ENCODE data around the gene FHAD1.

The FHAD1 gene

DNA sequence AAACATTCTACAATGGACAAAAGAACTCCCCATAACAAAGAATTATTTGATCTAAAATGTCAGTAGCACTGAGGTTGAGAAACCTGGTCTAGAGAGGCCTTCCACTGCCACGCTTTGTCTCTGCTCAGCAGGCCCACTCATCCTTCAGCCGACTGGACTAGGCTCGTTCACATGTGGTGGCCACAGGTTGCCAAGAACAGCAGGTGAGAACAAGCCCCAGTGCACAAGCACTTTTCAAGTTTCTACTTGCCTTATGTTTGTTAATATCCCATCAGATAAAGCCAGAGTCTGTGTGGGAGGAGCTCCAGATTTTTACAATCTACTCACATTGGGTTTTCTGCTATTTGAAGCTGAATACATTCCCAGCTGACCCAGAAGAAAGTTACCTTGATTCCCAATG lies 153.6 kb downstream of the FHAD1 start:
- no peak for DNase-seq (ENCODE audit: low spot score)

DNA sequence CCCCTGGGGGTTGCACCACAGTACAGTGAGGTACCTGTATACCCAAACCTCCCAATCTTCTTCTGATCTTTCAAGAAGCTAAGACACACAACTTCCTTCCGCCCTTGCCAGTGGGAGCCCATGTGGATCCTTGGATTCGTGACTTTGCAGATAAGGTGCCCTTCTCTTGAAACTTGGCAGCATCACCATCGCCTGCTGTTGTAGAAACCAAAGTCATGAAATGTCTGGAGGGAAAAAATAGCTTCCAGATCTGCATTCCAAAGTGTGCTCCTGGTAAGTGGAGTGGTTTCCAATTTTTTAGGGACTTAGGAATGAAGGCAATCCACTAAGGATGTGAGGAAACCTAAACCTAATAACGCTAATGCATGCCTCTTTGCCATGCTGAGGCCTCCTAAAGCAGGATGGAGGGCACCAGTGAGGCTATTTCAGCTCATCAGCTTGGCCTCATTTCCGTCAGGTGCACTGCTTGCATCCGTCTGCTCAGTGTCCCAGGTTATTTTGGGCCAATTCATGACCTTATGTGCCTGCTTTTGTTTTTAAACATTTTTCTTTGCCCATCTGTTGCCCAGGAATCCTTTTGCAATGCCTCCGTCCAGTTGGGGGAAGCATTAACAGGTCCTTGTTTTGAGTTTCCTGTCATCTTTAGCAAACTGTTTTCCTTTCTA lies 154.5 kb downstream of the FHAD1 start:
- no peak for DNase-seq (ENCODE audit: low spot score)

DNA sequence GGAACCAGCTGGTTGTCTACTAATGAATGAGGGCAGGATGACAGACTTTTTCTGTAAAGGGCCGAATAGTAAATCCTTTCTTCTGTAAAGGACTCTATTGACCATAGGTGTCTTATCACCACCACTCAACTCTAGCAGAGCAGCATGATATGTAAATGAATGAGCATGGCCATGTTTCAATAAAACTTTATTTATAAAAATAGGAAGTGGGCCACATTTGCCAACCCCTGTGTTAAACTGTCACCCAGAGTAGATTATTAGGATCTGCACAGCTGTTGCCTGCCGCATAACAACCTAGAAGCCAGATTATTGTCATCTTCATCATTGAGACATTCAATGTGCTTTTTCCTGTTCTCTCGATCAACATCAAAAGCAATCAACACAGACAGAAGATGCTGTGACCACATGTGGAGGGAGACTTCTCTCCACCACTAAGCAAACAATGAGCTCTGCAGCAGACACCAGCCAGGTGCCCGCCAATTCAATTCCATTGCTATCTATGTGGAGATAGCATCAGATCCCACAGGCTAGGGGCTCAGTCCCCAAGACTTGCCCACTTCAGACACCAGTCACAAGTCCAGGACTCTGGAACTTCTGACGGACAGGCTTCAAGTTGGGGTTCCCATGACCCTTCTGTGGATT lies 155.9 kb downstream of the FHAD1 start:
- no peak for DNase-seq (ENCODE audit: low spot score)

DNA sequence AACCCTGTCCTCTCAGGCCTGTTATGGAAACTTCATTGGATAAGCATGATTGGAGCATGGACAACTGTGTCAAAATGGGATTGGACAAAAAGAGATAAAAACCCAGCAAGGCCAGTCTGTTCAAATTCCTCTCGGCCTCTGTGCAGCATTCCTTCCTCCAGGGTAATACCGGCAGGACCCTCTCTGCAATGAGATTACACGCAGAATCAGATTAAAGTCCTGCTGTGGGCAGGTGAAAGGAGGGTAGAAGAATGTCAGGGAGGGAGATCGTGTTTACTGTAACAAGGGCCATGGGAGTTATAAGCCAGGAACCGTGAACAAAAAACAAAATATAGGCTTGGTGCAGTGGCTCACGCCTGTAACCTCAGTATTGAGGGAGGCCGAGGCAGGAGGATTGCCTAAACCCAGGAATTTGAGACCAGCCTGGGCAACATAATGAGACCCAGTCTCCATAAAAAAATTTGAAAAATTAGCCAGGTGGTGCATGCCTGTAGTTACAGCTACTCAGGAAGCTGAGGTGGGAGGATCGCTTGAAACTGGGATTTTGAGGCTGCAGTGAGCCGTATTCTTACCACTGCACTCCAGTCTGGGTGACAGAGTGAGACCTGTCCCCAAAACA lies 157.0 kb downstream of the FHAD1 start:
- DNase-seq (ENCODE audit: low spot score): no peak

DNA sequence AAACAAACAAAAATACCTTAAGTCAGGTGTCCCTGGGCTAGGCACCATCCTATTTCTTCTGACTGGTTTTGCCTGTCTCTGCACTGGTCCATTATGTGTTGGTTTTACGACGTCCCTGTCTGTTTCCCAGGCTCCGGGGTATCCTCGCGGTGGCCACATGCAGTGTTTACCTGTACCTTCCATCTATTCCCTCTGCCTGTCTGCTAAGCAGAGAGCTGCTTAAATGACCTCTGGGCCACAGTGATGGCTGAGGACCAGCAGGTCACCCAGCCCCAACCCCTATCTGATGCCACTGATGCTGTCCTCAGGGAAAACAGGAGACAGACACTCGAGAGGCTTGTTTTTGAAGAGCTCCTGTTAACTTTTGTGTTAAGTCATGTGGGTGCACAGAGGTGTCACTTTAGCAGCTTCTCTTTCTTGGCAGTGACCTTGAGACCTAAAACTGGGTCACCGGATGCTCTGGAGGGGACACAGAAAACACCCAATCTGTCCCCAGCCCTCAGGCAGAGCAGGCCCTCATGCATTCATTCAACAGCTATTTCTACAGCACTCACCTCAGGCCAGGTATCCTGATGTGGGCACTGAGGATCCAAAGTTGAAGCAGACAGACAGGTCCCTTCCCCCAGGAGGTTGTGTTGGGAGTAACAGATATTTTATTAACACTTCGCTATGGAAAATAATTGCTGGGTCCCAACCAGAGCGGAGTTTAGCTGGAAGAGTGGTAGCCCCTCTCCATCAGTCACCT lies 158.3 kb downstream of the FHAD1 start:
- no peak for DNase-seq (ENCODE audit: low spot score)

DNA sequence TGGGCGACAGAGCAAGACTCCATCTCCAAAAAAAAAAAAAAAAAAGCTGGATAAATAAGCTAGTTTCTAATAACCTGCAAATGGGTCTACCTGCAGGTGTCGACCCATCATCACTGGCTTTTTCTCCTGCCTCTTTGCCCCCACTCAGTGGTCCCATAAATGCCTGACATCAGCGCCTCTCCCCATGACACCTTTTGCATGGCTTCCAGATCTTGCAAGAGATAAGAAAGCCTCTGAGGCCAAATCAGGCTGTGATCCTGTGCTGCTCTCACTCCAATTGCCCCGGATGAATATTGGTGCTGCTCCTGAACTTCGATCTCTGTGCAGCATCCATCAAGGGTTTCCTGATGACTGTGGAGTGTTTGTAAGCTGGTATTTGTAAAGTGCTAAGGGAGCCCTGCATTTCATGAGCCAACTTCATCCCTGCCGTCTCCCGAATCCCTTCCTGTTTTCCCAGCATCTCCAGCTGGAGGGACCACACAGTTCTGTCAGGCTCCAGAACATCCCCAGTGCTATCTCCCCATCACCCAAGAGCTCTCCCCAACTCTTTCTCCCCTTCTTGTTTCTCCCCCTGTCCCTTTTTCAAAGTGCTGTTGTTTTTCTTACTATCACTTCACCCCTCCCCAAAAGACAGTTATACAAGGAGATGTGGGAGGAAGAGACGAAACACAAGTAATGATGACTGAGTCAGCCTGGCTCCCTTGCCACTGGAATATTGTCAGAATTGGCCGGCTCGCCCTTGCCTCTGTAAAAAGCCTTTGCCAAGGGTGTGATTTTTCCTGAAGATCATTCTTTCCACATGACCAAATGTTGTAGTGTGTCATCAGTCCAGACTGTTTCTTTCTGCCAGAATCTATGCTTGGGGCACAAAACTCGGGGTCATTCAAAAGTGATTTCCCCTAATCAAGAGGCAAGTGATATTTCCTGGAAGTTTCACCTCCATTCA lies 159.9 kb downstream of the FHAD1 start:
- no peak for DNase-seq (ENCODE audit: low spot score)

DNA sequence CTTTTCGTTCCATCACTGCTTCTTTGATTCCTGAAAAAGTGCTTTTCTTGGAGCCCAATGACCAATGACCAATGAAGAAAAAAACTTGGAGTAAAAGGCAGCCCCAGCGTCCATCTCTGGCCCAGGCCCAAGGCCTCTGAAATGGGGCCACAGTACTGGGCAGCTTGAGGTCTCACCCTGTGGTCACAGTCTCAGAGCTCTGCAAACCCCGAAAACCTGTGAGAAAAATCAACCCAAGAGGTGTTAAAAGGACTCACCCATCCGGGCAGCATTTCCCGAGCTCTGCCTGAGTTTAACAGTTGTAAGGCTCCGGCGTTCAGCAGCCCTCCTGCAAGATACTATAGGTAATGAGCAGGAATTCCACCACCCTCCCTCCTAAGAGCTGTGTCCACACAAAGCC lies 160.6 kb downstream of the FHAD1 start:
- no peak for DNase-seq (ENCODE audit: low spot score)

DNA sequence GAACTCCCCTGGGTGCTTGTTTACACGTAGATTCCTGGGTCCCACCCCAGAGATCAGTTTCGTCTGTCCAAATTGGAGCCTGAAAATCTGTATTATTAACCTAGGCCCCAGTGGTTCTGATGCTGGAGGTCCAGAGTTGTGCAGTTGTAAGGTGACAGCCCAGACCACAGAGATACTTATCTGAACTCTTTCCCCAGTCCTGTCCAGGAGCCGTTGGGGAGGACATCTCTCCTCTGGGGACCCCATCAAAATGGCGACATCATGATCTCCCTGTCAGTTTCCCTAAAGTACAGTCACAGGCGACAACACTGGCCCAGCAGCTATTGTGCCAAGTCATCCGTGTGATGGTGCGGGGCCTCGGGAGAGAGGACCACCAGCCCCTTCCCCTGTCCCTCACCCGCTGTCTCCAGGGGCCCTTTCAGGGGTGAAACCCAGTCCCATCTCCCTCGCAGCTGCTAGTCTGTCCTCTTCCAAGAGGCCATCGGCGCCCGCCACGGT lies 161.9 kb downstream of the FHAD1 start:
- DNase-seq (ENCODE audit: low spot score): no peak

DNA sequence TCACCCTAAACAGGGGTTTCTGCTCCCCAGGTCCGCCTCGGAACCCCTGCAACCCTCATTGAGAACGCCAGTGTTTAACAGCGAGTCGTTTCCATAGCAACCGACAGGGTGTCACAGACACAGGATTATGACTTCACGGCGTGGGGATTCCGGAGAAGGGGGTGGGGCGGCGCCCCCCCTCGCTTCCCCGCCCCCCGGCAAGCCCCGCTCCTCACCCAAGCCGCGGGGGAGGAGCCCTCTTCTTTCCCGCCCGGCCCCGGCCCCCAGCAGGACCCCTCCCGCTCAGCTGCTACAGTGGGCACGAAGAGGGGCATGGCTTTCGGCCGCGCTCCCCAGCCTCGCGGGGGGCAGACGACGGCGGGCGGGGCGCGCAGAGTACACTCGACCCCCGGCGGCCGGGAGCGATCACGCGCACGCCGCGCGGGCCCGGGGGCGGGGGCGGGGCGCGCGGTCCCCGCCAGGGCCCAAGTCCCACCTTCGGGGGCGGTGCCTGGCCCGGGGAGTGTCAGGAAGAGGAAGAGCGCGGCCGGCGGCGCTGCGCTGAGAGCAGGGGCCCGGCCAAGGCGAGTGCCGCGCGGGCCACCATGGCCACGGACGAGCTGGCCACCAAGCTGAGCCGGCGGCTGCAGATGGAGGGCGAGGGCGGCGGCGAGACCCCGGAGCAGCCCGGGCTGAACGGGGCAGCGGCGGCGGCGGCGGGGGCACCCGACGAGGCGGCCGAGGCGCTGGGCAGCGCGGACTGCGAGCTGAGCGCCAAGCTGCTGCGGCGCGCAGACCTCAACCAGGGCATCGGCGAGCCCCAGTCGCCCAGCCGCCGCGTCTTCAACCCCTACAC lies 162.6 kb downstream of the FHAD1 start, which contains the start of gene EFHD2:
Gene EFHD2 (plus strand): TSS at position 501 of the 835 bp plus-strand sequence. CDS start 84 bp downstream, at position 585.
- DNase-seq (ENCODE audit: low spot score): peak; percentile 97

DNA sequence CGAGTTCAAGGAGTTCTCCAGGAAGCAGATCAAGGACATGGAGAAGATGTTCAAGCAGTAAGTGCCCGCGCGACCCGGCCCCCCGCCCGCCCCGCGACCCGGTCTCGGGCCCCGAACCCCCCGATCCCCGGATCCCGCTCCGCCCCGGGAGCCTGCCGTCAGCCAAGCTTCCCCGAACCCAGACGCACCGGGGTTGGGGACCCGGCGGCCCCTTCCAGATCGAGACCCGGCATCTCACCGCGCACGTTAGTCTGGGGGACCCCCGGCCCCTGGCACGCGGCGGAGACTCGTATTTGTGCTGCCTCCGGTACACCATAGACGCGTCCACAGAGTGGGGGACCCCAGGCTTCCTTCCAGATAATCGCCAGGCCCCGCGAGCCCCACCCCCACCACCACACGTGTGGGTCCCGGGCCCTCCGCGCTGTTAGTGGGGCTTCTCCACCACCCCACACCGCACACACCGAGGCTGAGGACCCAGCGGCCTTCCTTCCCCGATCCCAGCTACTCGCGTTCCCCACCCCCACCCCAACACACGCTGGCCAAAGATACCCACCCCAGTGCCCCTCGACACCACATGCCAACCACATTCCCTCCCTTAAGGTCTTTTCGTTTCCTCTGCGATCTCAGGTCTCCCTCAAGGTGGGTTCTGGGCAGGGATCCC lies 163.3 kb downstream of the FHAD1 start:
- DNase-seq (ENCODE audit: low spot score): no peak

DNA sequence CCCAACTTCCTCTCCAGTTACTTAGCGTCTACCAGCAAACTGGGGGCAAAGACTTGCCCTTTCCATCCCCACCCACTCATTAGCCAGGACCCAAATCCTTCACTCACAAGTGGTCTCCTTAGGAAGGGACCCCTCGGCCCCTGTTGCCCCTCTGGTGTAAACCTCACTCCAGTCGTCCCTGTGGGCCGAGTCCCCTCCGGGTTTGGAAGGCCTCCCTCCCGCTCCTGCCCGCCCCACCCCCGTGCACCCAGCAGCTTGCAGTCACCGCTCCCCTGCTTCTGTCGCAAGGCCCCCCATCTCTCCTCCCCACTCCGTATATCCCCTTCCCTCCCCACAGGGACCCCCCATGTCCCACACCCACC lies 163.8 kb downstream of the FHAD1 start:
- no peak for DNase-seq (ENCODE audit: low spot score)

DNA sequence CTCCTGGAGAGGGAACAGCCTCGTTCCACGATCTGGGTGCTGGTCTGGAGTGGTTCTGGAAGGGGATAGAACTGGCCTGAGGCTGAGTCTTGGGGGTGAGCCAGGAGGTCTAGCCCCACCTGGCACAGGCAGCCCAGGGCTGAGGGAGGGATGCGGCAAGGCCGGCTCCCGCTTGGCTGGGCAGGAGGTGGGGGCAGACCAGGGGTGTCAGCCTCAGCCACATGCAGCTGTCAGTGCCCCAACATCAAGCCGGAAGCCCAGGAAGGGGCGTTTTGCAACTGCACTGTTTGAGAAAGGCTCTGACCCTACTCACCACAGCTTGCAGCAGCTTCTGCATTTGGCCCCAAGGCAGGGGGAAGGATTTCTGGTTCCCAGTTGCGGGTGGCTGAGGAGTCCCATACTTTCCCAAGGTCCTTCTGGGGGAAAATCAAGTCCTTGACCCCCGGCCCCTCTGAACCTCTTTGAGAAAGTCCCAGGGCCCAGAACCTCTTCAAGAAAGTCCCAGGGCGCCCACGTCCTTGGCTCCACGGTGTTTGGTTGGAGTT lies 164.6 kb downstream of the FHAD1 start:
- peak; percentile 51 for DNase-seq (ENCODE audit: low spot score)

DNA sequence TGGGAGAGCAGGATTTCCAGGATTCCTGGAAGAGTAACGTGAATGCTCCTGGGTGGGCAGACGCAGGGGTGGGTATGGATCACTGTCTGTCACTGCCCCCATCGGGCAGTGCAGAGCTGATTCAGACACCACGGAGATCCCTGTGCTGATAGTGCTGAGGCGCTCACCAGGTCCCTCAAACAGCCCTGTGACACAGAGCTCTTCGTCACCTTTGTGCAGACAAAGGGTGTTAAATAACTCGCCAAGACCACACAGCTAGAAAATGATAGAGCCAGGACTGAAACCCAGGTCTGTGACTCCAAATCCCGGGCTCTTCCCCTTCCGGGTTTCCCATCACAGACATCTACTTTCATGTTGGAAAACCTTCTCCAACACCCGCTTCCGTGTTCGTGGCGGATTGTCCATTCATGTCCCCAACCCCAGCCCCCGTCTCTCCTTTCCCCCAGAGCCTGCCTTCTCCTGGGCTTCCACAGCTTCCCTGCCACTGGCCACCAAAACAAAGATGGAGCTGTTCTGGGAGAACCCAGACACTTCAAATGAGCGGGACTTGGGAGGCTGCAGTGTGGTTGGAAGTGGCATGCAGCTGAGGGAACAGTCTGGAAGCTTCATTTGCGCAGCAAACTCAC lies 165.3 kb downstream of the FHAD1 start:
- DNase-seq (ENCODE audit: low spot score): peak; percentile 78

DNA sequence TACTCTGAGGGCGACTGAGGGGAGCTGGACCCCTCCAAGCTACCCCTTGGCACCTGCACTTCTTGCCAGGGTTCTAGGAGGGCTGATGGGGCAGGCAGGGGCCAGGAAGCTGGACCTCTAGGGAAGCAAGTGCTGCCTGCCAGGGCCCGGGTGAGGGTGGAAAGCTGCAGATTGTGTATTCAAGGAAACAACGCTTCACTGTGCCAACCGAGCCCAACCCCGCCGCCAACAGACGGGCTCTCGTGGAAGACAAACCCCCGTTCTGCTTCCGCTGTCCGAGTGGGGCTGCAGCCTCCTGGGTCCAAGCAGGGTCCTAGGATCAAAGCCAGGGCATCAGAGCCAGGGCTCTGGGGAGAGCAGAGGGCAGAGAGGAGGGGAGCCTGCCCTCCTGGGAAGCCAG lies 165.8 kb downstream of the FHAD1 start:
- no peak for DNase-seq (ENCODE audit: low spot score)

DNA sequence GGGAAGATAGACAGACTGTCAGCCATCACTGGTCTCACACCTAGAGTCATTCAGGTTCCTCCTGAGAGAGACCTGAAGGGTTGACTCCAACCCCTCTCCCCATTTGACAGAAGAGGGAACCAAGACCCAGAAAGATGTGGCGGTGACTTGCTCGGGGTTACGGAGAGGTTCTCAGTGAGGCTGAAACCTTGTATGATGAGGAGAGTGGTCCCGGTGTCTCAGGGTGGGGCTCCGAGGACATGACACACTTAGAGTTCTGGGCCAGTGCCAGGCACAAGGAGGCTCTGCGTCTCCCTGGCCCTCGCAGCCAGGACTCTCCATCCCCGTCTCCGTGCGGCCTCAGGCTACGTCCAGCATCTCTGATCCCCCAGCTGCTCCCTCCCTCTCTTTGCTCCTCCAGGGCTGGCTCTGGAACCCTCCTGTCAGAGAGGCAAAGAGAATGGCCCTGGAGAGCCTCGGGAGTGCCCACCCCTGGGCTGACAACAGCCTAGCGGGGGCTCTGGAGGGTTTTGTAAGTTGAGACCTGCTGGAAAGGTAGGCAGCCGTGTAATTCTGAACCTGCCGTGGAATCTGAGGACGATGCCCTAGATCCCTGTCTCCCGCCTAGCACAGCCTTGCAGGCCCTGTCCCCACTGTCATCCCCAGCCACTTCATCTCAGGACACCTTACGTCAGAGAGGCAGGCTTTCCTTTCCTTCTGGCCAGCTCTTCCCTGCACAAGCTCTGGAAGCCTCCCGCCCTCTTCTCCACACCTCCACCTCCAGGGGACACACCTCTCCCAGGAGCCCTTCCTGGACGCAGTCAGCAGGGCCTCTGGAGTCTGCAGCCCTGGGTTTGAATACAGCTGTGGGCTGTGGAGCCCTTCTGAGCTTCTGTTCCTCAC lies 166.8 kb downstream of the FHAD1 start:
- DNase-seq (ENCODE audit: low spot score): no peak

DNA sequence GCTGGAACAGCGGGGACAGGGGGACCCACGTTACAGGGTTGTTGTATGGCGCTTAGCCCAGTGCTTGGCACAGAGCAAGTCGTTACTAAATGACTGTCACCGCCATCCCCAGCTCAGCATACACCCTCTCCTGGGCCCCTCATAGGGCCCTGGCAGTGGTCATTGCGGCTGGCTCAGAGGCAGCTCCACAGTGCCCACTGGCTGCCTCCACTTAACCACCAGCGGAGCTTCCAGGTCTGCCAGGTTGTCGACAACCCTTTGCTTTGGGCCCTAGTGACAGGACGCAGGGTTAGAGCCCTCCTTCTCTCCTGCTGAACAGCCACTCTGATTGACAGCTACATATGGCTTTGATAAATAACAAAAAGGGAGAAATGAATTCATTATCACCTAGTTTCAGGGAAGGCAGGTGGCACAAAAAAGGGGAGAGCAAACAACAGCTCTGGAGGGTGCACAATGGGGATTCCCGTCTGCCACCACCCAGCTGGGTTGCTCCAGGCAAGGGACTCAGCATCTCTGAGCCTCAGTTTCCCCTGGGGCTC lies 167.5 kb downstream of the FHAD1 start:
- no peak for DNase-seq (ENCODE audit: low spot score)

DNA sequence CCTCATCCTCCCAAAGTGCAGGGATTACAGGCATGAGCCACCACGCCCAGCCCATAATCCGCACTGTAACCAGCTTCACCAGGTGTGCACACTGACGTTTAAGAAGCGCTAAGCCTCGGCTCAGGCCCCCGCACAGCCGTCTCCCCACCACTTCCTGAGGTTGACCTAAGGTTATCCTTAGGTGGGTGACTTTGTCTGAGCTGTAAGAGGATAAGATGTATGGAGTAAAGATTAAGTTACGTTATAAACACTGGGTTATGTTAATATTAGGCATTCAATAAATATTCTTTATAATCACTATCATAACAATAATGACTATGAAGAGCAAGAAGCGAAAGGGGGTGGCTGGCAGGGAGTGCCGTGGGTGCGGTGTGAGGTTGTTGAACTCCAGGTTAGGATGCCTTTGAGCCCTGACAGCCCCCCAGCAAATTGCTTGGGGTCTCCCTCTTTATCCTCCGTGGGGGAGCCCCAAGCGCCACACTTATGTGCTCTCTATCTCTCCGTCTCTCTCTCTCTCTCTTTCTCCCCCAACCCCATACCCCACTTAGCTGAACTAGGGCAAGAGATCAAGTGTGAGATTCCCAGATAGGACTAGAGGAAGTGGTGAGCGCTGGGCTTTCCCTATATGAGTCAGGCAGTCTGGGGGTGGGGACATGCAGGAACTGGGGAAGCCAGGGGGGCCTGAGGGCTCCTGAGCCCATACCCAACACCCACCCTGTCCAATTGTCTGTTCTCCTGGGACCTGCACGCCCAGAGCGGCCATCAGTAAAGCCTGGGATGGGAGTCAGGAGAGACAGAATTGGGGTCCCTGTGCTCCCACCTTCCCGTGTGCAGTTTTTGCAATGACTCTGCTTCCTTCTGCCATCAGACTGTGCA lies 170.3 kb downstream of the FHAD1 start:
- peak; percentile 83 for DNase-seq (ENCODE audit: low spot score)
